ENCODE data around the gene ACE2.

ACE2 gene

DNA sequence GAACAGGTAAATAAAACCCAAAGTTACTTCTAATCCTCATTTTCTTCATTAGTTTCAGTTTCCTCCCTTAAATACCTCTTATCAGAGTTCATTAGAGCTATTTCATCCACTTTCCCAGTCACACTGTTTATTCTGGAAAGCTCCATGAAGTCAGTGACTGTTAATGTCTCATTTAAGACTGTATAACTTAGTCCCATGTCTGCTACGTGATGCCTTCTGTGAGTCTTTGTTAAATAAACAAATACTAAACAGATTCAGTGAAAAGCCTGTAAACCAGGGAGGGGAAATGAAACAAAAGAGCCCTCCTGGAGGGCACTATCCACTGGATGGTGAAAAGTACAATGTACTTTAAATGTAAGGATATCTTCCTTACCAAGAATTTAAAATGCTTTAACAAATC is 24.7 kb downstream of the ACE2 start:
- no peak overlapping the region for H3K9ac ChIP-seq (ENCODE audit: low read length)
- H3K27ac ChIP-seq (ENCODE audit: low read depth, low read length): no peak overlapping the region
- peaks cover 21% of the 10 kb centered on the region for H3K4me1 ChIP-seq (ENCODE audit: control insufficient read depth, insufficient read depth, low read length)
- H3K36me3 ChIP-seq (ENCODE audit: control insufficient read depth, insufficient read depth, low read length): no peaks in the 10 kb centered on the region
- no peaks in the 10 kb centered on the region for H3K9me3 ChIP-seq (ENCODE audit: control insufficient read depth, insufficient read depth, low read depth, low read length)
- H3K27me3 ChIP-seq (ENCODE audit: control insufficient read depth, insufficient read depth, low read length): peaks cover 26% of the 10 kb centered on the region; the same call in 1 of the 2 replicates
- H3K4me3 ChIP-seq (ENCODE audit: low read depth, low read length): no peak overlapping the region

GRCh38 chrX:15574017-15574416 is 26.7 kb downstream of the ACE2 start:
- no peak overlapping the region for H3K4me3 ChIP-seq (ENCODE audit: low read depth, low read length)
- H3K4me1 ChIP-seq (ENCODE audit: control insufficient read depth, insufficient read depth, low read length): peaks cover 9% of the 10 kb centered on the region; the same call in 1 of the 2 replicates
- no peaks in the 10 kb centered on the region for H3K36me3 ChIP-seq (ENCODE audit: control insufficient read depth, insufficient read depth, low read length)
- no peak overlapping the region for H3K27ac ChIP-seq (ENCODE audit: low read depth, low read length)
- H3K27me3 ChIP-seq (ENCODE audit: control insufficient read depth, insufficient read depth, low read length): peaks cover 21% of the 10 kb centered on the region; the same call in 1 of the 2 replicates
- H3K9ac ChIP-seq (ENCODE audit: low read length): no peak overlapping the region
- H3K9me3 ChIP-seq (ENCODE audit: control insufficient read depth, insufficient read depth, low read depth, low read length): no peaks in the 10 kb centered on the region

DNA sequence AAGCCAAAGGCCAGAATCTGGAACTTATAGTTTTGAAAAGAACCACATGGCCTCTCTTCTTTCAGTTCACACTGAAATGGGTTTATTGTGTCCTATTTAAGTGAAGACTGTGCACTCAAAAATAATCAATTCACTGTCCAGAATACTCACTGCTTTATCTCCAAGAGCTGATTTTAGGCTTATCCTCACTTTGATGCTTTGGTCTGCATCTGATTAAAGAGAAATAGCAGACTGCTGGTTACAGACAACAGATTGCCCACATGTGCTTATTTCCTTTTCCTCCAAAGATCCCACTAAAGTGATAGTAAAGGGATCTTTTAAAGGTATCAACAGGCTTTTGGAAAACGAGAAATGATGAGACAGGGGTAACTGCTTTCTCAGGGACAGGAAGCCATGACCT is 30.6 kb downstream of the ACE2 start:
- Histone ChIP-seq H3K4me3 (ENCODE audit: low read depth, low read length) (no peak overlapping the region), H3K4me1 (ENCODE audit: control insufficient read depth, insufficient read depth, low read length) (peaks cover 13% of the 10 kb centered on the region), H3K9ac (ENCODE audit: low read length) (no peak overlapping the region), H3K9me3 (ENCODE audit: control insufficient read depth, insufficient read depth, low read depth, low read length) (no peaks in the 10 kb centered on the region), H3K27me3 (ENCODE audit: control insufficient read depth, insufficient read depth, low read length) (peaks cover 13% of the 10 kb centered on the region; the same call in 1 of the 2 replicates), H3K36me3 (ENCODE audit: control insufficient read depth, insufficient read depth, low read length) (no peaks in the 10 kb centered on the region), H3K27ac (ENCODE audit: low read depth, low read length) (no peak overlapping the region)

DNA sequence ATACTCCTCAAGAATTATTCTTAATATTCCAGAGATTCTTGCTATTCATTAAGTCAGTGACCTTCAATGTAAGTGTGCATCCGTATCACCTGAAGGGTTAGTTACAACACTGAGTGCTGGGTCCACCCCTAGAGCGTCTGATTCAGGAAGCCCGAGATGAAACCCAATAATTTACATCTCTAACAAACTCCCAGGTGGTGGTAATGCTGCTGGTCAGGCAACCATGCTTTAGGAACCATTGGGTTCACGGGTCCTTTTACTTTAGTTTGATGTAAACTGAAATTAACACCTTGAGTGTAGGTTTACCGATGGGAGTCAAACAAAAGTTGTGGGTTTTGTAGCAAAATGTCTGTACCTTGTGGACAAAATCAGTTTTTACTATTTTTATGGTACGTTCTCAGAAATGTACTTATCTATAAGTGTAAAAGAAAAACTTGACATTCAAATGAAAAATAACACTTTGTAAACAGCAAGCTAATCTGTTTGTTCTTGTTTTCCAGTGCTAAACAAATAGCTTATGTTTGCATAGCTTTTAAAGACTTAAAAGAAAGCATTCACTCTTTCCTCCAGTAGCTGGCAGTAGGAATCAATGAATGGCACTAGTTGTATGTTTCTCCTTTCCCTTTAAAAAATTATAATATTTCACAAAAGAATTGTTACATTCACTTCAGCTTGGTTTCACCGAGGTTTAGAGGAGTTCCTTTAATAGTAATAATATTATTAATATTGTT is 32.7 kb downstream of the ACE2 start:
- Histone ChIP-seq H3K4me3 (ENCODE audit: low read depth, low read length) (no peak overlapping the region), H3K27me3 (ENCODE audit: control insufficient read depth, insufficient read depth, low read length) (peaks cover 11% of the 10 kb centered on the region; the same call in 1 of the 2 replicates), H3K9ac (ENCODE audit: low read length) (no peak overlapping the region)

DNA sequence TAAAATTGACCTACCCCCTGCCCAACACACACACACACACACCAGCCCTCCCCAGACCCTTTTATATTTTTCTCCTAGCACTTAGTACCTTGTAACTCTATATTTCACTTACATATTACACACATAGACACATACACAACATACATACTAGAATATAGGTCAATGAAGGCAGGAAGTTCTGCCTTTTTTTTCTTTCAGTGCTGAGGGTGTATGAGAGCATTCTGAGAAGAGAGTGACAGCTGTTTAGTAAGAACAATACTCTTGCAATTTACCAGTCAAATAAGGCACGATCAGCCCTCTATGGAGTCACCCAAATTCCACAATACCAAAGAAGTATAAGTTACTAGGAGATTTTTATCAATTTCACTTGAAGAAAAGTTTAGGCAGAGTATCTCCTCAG is 33.5 kb downstream of the ACE2 start:
- Histone ChIP-seq H3K4me3 (ENCODE audit: low read depth, low read length) (no peak overlapping the region), H3K9me3 (ENCODE audit: control insufficient read depth, insufficient read depth, low read depth, low read length) (no peaks in the 10 kb centered on the region), H3K4me1 (ENCODE audit: control insufficient read depth, insufficient read depth, low read length) (peaks cover 16% of the 10 kb centered on the region), H3K27ac (ENCODE audit: low read depth, low read length) (no peak overlapping the region), H3K36me3 (ENCODE audit: control insufficient read depth, insufficient read depth, low read length) (no peaks in the 10 kb centered on the region), H3K27me3 (ENCODE audit: control insufficient read depth, insufficient read depth, low read length) (peaks cover 11% of the 10 kb centered on the region; the same call in 1 of the 2 replicates), H3K9ac (ENCODE audit: low read length) (no peak overlapping the region)

More for the DNA sequence above, 32.7 kb downstream of the ACE2 start:
- H3K9me3 ChIP-seq (ENCODE audit: control insufficient read depth, insufficient read depth, low read depth, low read length): no peaks in the 10 kb centered on the region
- no peak overlapping the region for H3K27ac ChIP-seq (ENCODE audit: low read depth, low read length)
- peaks cover 16% of the 10 kb centered on the region for H3K4me1 ChIP-seq (ENCODE audit: control insufficient read depth, insufficient read depth, low read length)
- H3K36me3 ChIP-seq (ENCODE audit: control insufficient read depth, insufficient read depth, low read length): no peaks in the 10 kb centered on the region

DNA sequence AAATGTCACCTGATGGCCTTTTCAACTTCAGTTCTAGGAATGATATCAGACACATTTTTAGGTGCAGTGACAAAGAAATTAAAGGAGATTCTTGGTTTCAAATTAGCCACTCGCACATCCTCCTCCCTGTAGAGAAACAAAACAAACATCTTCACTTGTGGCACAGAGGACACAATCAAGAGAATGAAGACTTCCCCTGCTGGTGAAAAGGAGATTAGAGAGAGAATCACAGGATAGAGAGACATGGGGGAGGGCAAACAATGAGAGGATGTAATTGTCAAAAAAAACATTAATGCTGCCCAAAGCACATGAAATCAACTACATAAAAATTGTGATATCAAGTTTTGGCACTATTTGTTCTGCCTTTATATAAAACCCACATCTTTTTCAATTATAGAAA is 34.5 kb downstream of the ACE2 start:
- Histone ChIP-seq H3K36me3 (ENCODE audit: control insufficient read depth, insufficient read depth, low read length) (no peaks in the 10 kb centered on the region), H3K4me3 (ENCODE audit: low read depth, low read length) (no peak overlapping the region), H3K9ac (ENCODE audit: low read length) (no peak overlapping the region), H3K9me3 (ENCODE audit: control insufficient read depth, insufficient read depth, low read depth, low read length) (no peaks in the 10 kb centered on the region), H3K4me1 (ENCODE audit: control insufficient read depth, insufficient read depth, low read length) (peaks cover 16% of the 10 kb centered on the region), H3K27ac (ENCODE audit: low read depth, low read length) (no peak overlapping the region), H3K27me3 (ENCODE audit: control insufficient read depth, insufficient read depth, low read length) (peaks cover 2% of the 10 kb centered on the region; the same call in 1 of the 2 replicates)

GRCh38 chrX:15564981-15565579 is 35.7 kb downstream of the ACE2 start:
- no peak overlapping the region for H3K27ac ChIP-seq (ENCODE audit: low read depth, low read length)
- H3K9ac ChIP-seq (ENCODE audit: low read length): no peak overlapping the region
- peaks cover 1% of the 10 kb centered on the region; the same call in 1 of the 2 replicates for H3K27me3 ChIP-seq (ENCODE audit: control insufficient read depth, insufficient read depth, low read length)
- peaks cover 16% of the 10 kb centered on the region for H3K4me1 ChIP-seq (ENCODE audit: control insufficient read depth, insufficient read depth, low read length)
- H3K36me3 ChIP-seq (ENCODE audit: control insufficient read depth, insufficient read depth, low read length): no peaks in the 10 kb centered on the region
- H3K9me3 ChIP-seq (ENCODE audit: control insufficient read depth, insufficient read depth, low read depth, low read length): no peaks in the 10 kb centered on the region
- no peak overlapping the region for H3K4me3 ChIP-seq (ENCODE audit: low read depth, low read length)

DNA sequence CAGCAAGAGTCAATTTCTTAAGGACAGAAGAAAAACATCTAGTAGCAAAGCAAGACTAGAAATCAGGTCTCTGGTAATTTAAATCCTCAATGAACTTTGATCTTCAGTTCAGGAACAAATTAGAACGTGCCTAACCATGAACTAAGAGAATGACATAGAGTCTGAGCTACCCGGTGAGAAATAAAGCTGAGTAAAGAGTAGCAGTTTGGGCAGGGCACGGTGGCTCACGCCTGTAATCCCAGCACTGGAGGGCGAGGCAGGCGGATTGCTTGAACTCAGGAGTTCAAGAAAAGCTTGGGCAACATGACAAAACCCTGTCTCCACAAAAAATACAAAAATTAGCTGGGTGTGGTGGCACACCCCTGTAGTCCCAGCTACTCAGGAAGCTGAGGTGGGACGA is 37.7 kb downstream of the ACE2 start:
- H3K9me3 ChIP-seq (ENCODE audit: control insufficient read depth, insufficient read depth, low read depth, low read length): no peaks in the 10 kb centered on the region
- peaks cover 14% of the 10 kb centered on the region for H3K4me1 ChIP-seq (ENCODE audit: control insufficient read depth, insufficient read depth, low read length)
- H3K27me3 ChIP-seq (ENCODE audit: control insufficient read depth, insufficient read depth, low read length): peaks cover 4% of the 10 kb centered on the region; the same call in 1 of the 2 replicates
- H3K4me3 ChIP-seq (ENCODE audit: low read depth, low read length): no peak overlapping the region
- no peaks in the 10 kb centered on the region for H3K36me3 ChIP-seq (ENCODE audit: control insufficient read depth, insufficient read depth, low read length)
- H3K27ac ChIP-seq (ENCODE audit: low read depth, low read length): no peak overlapping the region
- no peak overlapping the region for H3K9ac ChIP-seq (ENCODE audit: low read length)

GRCh38 chrX:15560924-15561323 is 39.8 kb downstream of the ACE2 start:
- H3K27me3 ChIP-seq (ENCODE audit: control insufficient read depth, insufficient read depth, low read length): peaks cover 10% of the 10 kb centered on the region; the same call in 1 of the 2 replicates
- no peaks in the 10 kb centered on the region for H3K36me3 ChIP-seq (ENCODE audit: control insufficient read depth, insufficient read depth, low read length)
- H3K4me1 ChIP-seq (ENCODE audit: control insufficient read depth, insufficient read depth, low read length): 0 out of 2 replicates have a peak, but pooled peaks cover 2% of the 10 kb centered on the region
- H3K9ac ChIP-seq (ENCODE audit: low read length): no peak overlapping the region
- no peak overlapping the region for H3K4me3 ChIP-seq (ENCODE audit: low read depth, low read length)
- no peak overlapping the region for H3K27ac ChIP-seq (ENCODE audit: low read depth, low read length)
- H3K9me3 ChIP-seq (ENCODE audit: control insufficient read depth, insufficient read depth, low read depth, low read length): no peaks in the 10 kb centered on the region

DNA sequence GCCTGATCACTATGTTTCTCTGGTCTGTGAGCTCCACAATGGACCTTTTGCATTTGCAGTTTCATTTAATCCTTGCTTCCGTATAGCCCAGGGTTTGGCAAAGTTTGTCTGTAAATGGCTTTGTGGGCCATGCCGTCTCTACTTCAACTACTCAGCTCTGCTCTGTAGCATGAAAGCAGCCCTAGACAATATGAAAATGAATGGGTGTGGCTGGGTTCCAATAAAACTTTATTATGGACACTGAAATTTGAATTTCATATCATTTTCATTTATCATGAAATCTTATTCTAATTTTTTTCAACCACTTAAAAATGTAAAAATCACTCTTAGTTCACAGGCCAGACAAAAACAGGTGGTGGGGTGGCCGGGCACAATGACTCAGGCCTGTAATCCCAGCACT is 41.5 kb downstream of the ACE2 start:
- Histone ChIP-seq H3K4me1 (ENCODE audit: control insufficient read depth, insufficient read depth, low read length) (no peaks in the 10 kb centered on the region), H3K36me3 (ENCODE audit: control insufficient read depth, insufficient read depth, low read length) (no peaks in the 10 kb centered on the region), H3K27me3 (ENCODE audit: control insufficient read depth, insufficient read depth, low read length) (peaks cover 10% of the 10 kb centered on the region; the same call in 1 of the 2 replicates), H3K9me3 (ENCODE audit: control insufficient read depth, insufficient read depth, low read depth, low read length) (no peaks in the 10 kb centered on the region), H3K9ac (ENCODE audit: low read length) (no peak overlapping the region), H3K4me3 (ENCODE audit: low read depth, low read length) (no peak overlapping the region), H3K27ac (ENCODE audit: low read depth, low read length) (no peak overlapping the region)

Data from HUES6 (cell line).